ENCODE data around the gene APP.
"Not testable (repeated sequence)": the region's sequence is repeated elsewhere in the genome, so short reads cannot be mapped to it uniquely, and the experiment has no call there.

The APP gene

GRCh38 chr21:26013970-26014369, 156.6 kb downstream of the APP start:
- no peak for DNase-seq

GRCh38 chr21:26012482-26012881, 158.1 kb downstream of the APP start:
- DNase-seq = not testable (repeated sequence)

- DNase-seq = no peak
Measured at GRCh38 chr21:26011292-26011940, 159.2 kb downstream of the APP start.

GRCh38 chr21:26007951-26008498, 162.5 kb downstream of the APP start:
- no peak for DNase-seq

- no peak for DNase-seq
Measured at GRCh38 chr21:26005464-26005863, 165.1 kb downstream of the APP start.

GRCh38 chr21:26003404-26003803, 167.2 kb downstream of the APP start:
- DNase-seq = no peak

GRCh38 chr21:26001356-26001755, 169.2 kb downstream of the APP start:
- DNase-seq = no peak

- DNase-seq = no peak
Measured at GRCh38 chr21:25999921-26000582, 170.5 kb downstream of the APP start.

GRCh38 chr21:25997788-25998611, 172.6 kb downstream of the APP start:
- DNase-seq = no peak

GRCh38 chr21:25995278-25995677, 175.3 kb downstream of the APP start:
- no peak for DNase-seq

GRCh38 chr21:25994758-25995163, 175.8 kb downstream of the APP start:
- no peak for DNase-seq

- DNase-seq = no peak
Measured at GRCh38 chr21:25988738-25989137, 181.8 kb downstream of the APP start.

- DNase-seq = no peak
Measured at GRCh38 chr21:25987531-25987930, 183.0 kb downstream of the APP start.

- DNase-seq = no peak
Measured at GRCh38 chr21:25986928-25987327, 183.6 kb downstream of the APP start.

GRCh38 chr21:25985990-25986389, 184.6 kb downstream of the APP start:
- no peak for DNase-seq

- no peak for DNase-seq
Measured at GRCh38 chr21:25984538-25984937, 186.0 kb downstream of the APP start.

GRCh38 chr21:25983745-25984144, 186.8 kb downstream of the APP start:
- DNase-seq = no peak

GRCh38 chr21:25980710-25981109, 189.9 kb downstream of the APP start:
- DNase-seq = no peak

- no peak for DNase-seq
Measured at GRCh38 chr21:25979845-25980616, 190.5 kb downstream of the APP start.

GRCh38 chr21:25977068-25977611, 193.4 kb downstream of the APP start:
- no peak for DNase-seq

GRCh38 chr21:25974964-25975363, 195.6 kb downstream of the APP start:
- no peak for DNase-seq

- DNase-seq = no peak
Measured at GRCh38 chr21:25970254-25970930, 200.2 kb downstream of the APP start.
